Psoas muscle (tissue), 8 donors: Measurements from ENCODE around the gene TMSB10. TPM values are rescaled to one million over a fixed set of nuclear protein-coding genes. Genes with fewer than 3 reads are reported as not detected.

Experiments used
- ATAC-seq, 4 donors: fragments of 200-7000 bp; cut with Tn5 transposase; one replicate each; pipeline ENCODE4 v1.9.1; 2020; ENCODE audit warnings: moderate library complexity in 3 of 4, mild to moderate bottlenecking in 2 of 4
- DNase-seq, 2 donors: peaks; one replicate each; pipeline ENCODE4 v3.0.0-alpha.2; 2020
- H3K27ac ChIP-seq: fragments of 200-600 bp; one replicate; pipeline ENCODE4 v1.8.0; 2022
- H3K27me3 ChIP-seq, 3 donors: fragments of 200-600 bp in 1 of 3; one replicate each; pipeline versions ENCODE4 v1.6.1 to v1.8.0; 2013 to 2022; ENCODE audit warnings: low read length in 2 of 3, mild to moderate bottlenecking in 2 of 3, moderate library complexity in 1 of 3; ENCODE audit not compliant: insufficient read depth in 3 of 3
- H3K36me3 ChIP-seq, 2 donors: fragments of 200-600 bp in 1 of 2; one replicate each; pipeline versions ENCODE4 v1.6.1 to v1.8.0; 2013 to 2022; ENCODE audit warnings: low read depth in 1 of 2, mild to moderate bottlenecking in 1 of 2, moderate library complexity in 1 of 2; ENCODE audit not compliant: insufficient read depth in 1 of 2
- H3K4me1 ChIP-seq: fragments of 200-600 bp; one replicate; pipeline ENCODE4 v1.8.0; 2022
- H3K4me3 ChIP-seq: fragments of 200-600 bp; one replicate; pipeline ENCODE4 v1.8.0; 2022; ENCODE audit warnings: mild to moderate bottlenecking
- H3K9me3 ChIP-seq: fragments of 200-600 bp; one replicate; pipeline ENCODE4 v1.8.0; 2022
- CTCF ChIP-seq: fragments of 200-600 bp; IDR thresholded peaks from one replicate; pipeline ENCODE4 v1.8.0; 2022; ENCODE audit warnings: antibody characterized with exemption
- WGBS, 3 donors: extraction: QIAGEN DNeasy Blood & Tissue Kit; methylation state at CpG; one replicate each; pipeline versions ENCODE4 v1.1.6 to v1.1.7; 2013; 5-methylcytosine and 5-hydroxymethylcytosine counted together
- intact Hi-C, 2 donors: fragments of 100-400 bp; cut with DNase I; formaldehyde crosslinking; loops; one replicate each; pipeline versions ENCODE4 v1.11.0 to v1.14.2; 2022
- polyA plus RNA-seq, 3 donors: library from polyadenylated mRNA; stranded (reverse); fragments of 200-250 nt; gene quantifications; one replicate each; pipeline ENCODE4 v1.2.3, GENCODE V29; 2013
- total RNA-seq, 4 donors: library from RNA; stranded (reverse); fragmentation: NEBNext Ultra II Directional in 2 of 4; extraction: Animal tissue kit (Norgen Biotek cat#: 25700) in 2 of 4; gene quantifications; one replicate each; pipeline versions ENCODE4 v1.2.1 to v1.2.4, GENCODE V29; 2021 to 2023
- donor health status: healthy with polysubstance abuse.
- donor health status: DM: no; HTN: no; CAD: no; lungs with moderate emphysema.
- donor health status: Bipolar disorder and iron deficiency.
- donor health status: healthy.
- donor health status: DM: yes; HTN: yes; CAD: no.
- donor health status: DM: no; HTN: no; CAD: no.
- donor health status: DM: no; HTN: no; CAD: no.
- donor health status: DM: yes; HTN: yes; CAD: no.

TMSB10 gene
- total and polyA plus RNA-seq, 7 donors, result 181 to 849 (median 284) TPM

DNA sequence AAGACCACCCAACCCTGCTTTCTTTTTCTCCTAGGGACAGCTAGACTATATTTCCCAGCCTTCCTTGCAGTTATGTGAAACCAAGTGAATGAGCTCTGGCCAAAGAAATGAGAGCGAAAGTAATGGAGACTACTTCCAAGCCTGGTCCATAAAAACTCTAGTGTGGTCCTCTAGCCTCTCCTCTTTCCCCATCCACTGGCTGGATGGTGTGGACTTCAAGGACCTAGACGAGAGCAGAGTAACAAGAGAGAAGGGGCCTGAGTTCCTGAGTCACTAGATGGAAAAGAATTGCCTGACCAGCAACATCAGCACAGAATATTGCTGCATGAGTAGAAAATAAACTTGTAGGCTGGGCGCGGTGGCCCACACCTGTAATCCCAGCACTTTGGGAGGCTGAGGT, 2.9 kb upstream of the TMSB10 start:
- H3K36me3 ChIP-seq, result no peaks in the 10 kb centered on the region
- peaks cover 3% of the 10 kb centered on the region for H3K4me1 ChIP-seq
- DNase-seq (no peak), ATAC-seq (no peak)
- H3K9me3 ChIP-seq, result no peaks in the 10 kb centered on the region
- WGBS, 3 donors, result 96 to 98% (median 97%) methylated on average over 4 of the region's 4 CpGs
- no peak overlapping the region for H3K27ac ChIP-seq
- intact Hi-C loops, result no loop called here
- no peak for TF ChIP-seq CTCF
- H3K4me3 ChIP-seq, result no peak overlapping the region
- peaks cover 0 to 13% (median 0%) of the 10 kb centered on the region in 3 donors for H3K27me3 ChIP-seq

GRCh38 chr2:84904151-84904550, 1.3 kb upstream of the TMSB10 start:
- ATAC-seq, result no peak
- intact Hi-C loops, result no loop called here
- H3K27me3 ChIP-seq, result peaks cover 0 to 13% (median 0%) of the 10 kb centered on the region in 3 donors
- no peak for TF ChIP-seq CTCF
- no peak for DNase-seq
- H3K27ac ChIP-seq, result peak overlapping the region; percentile 80
- WGBS, 3 donors, result 82 to 87% (median 82%) methylated on average over 9 of the region's 9 CpGs
- H3K4me1 ChIP-seq, result peaks cover 3% of the 10 kb centered on the region
- H3K4me3 ChIP-seq, result peak overlapping the region; percentile 90
- H3K36me3 ChIP-seq, result no peaks in the 10 kb centered on the region
- H3K9me3 ChIP-seq, result no peaks in the 10 kb centered on the region

GRCh38 chr2:84904717-84905174, 710 bp upstream of the TMSB10 start:
- peak; percentile 72 to 81 for DNase-seq
- Histone ChIP-seq H3K4me1 (peaks cover 3% of the 10 kb centered on the region), H3K27ac (peak overlapping the region; percentile 80), H3K36me3 (no peaks in the 10 kb centered on the region), H3K9me3 (no peaks in the 10 kb centered on the region), H3K27me3 (peaks cover 0 to 13% (median 0%) of the 10 kb centered on the region in 3 donors), H3K4me3 (peak overlapping the region; percentile 90)
- intact Hi-C loops, result no loop called here
- peak; percentile 32 to 63 (median 52) for ATAC-seq
- WGBS, 3 donors, result 0% methylated on average over 16 to 21 of the region's 21 CpGs
- no peak for TF ChIP-seq CTCF

- no peak for TF ChIP-seq CTCF
- peak; percentile 38 to 53 for DNase-seq
- peak overlapping the region; percentile 90 for H3K4me3 ChIP-seq
- intact Hi-C loops, result no loop called here
- H3K27ac ChIP-seq, result peak overlapping the region; percentile 80
- ATAC-seq, result peak in 1 of 4 donors; percentile 30
- peaks cover 3% of the 10 kb centered on the region for H3K4me1 ChIP-seq
- no peaks in the 10 kb centered on the region for H3K9me3 ChIP-seq
- H3K27me3 ChIP-seq, result peaks cover 0 to 13% (median 0%) of the 10 kb centered on the region in 3 donors
- WGBS, 3 donors, result 2 to 9% (median 5%) methylated on average over 38 of the region's 38 CpGs
- no peaks in the 10 kb centered on the region for H3K36me3 ChIP-seq
Observed at GRCh38 chr2:84906108-84906899, 848 bp downstream of the TMSB10 start.
